HEK293T (cell line): ENCODE data around the gene CELF1.

Experiments
- ARNT ChIP-seq: fragments of 450-650 bp; IDR thresholded peaks from 2 replicates; pipeline ENCODE4 v1.6.1; 2017; ENCODE audit warnings: mild to moderate bottlenecking
- BHLHE40 ChIP-seq: fragments of 450-650 bp; IDR thresholded peaks from 2 replicates; pipeline ENCODE4 v1.6.1; 2016; ENCODE audit warnings: mild to moderate bottlenecking, moderate library complexity, borderline replicate concordance
- FOXA1 ChIP-seq: fragments of 450-650 bp; IDR thresholded peaks from 2 replicates; pipeline ENCODE4 v1.6.1; 2016; ENCODE audit warnings: mild to moderate bottlenecking
- FOXK2 ChIP-seq: fragments of 450-650 bp; IDR thresholded peaks from 2 replicates; pipeline ENCODE4 v1.6.1; 2016; ENCODE audit warnings: mild to moderate bottlenecking
- FOXM1 ChIP-seq: fragments of 450-650 bp; IDR thresholded peaks from 2 replicates; pipeline ENCODE4 v1.6.1; 2017; ENCODE audit warnings: mild to moderate bottlenecking, borderline replicate concordance
- HDGF ChIP-seq: fragments of 450-650 bp; IDR thresholded peaks from 2 replicates; pipeline ENCODE4 v1.6.1; 2017; ENCODE audit warnings: antibody characterized with exemption, borderline replicate concordance
- NFRKB ChIP-seq: fragments of 450-650 bp; IDR thresholded peaks from 2 replicates; pipeline ENCODE4 v1.6.1; 2016; ENCODE audit warnings: mild to moderate bottlenecking, moderate library complexity
- PKNOX1 ChIP-seq: fragments of 450-650 bp; IDR thresholded peaks from 2 replicates; pipeline ENCODE4 v1.6.1; 2016
- SP1 ChIP-seq: fragments of 450-650 bp; IDR thresholded peaks from 2 replicates; pipeline ENCODE4 v1.6.1; 2017
- SUZ12 ChIP-seq: fragments of 450-650 bp; IDR thresholded peaks from 2 replicates; pipeline ENCODE4 v1.6.1; 2016; ENCODE audit warnings: mild to moderate bottlenecking
- TARDBP ChIP-seq: fragments of 450-650 bp; IDR thresholded peaks from 2 replicates; pipeline ENCODE4 v1.6.1; 2016
- ZNF384 ChIP-seq: fragments of 450-650 bp; IDR thresholded peaks from 2 replicates; pipeline ENCODE4 v1.6.1; 2016

DNA sequence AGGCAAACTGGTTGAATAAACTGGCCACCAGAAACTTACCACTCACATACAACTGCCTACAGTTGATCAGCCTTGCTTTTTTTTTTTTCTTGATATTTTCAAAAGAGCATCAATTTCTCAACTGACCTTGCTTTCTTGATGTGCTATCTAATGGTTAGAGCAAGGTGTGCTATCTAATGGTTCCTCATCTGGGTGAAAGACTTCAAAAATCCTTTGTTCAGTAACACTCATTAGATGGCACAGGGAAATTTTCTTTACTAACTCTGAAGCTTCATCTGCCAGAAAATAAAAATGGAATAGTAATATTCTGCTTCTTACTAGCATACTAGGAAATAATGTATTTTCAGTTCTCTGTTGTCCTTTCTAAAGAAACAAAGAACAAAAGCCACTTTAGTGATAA, 52.8 kb downstream of the CELF1 start:
- TF ChIP-seq BHLHE40 (no peak), FOXA1 (no peak), PKNOX1 (no peak), SUZ12 (no peak), ZNF384 (no peak), ARNT (no peak), NFRKB (no peak), FOXM1 (no peak), TARDBP (no peak), FOXK2 (no peak), HDGF (no peak), SP1 (no peak)
